ENCODE results near the gene PTPRT. TPM values are rescaled to one million over a fixed set of nuclear protein-coding genes. Genes with fewer than 3 reads are reported as not detected.

The PTPRT gene
- total RNA-seq, 1 experiment from 2014 or later = 0.13 TPM

DNA sequence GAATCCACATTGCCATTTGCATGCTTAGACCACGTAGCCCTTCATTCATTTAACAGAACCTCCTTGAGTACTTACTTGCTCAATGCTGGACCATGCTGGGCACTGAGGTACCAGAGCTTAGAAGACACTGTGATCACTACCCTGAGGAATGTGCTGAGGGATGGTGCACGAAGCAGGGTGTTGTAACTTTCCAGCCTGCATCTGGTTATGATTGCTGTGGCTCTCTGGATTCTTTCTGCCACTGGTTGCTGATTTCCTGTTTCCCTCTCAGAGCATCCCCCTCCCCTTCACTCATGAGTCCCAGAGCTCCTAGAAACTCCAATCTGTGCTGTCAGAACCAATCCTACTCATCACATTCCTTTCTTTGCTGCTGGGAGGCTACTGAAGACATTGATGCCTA is 537.4 kb downstream of the PTPRT start:
- no peak for DNase-seq

More for the DNA sequence above, 537.4 kb downstream of the PTPRT start:
- Histone ChIP-seq H3K18ac (ENCODE audit: insufficient read length, low read depth, low read length) (no peak overlapping the region), H2AFZ (ENCODE audit: low read length) (no peak overlapping the region), H3K79me1 (ENCODE audit: insufficient read depth, low read depth, low read length, poor library complexity, severe bottlenecking) (no peaks in the 10 kb centered on the region), H3K9ac (ENCODE audit: extremely low read depth, insufficient read length, low read length) (no peak overlapping the region), H4K91ac (ENCODE audit: insufficient read length, low read depth, low read length) (no peak overlapping the region), H4K8ac (replicated peaks; ENCODE audit: insufficient read length, low read depth, low read length) (no peak overlapping the region), H4K5ac (ENCODE audit: insufficient read length, low read depth, low read length) (no peak overlapping the region), H3K9me3 (ENCODE audit: control insufficient read depth, low read depth, low read length) (no peaks in the 10 kb centered on the region), H2BK5ac (ENCODE audit: insufficient read length, low read length) (no peak overlapping the region), H2BK12ac (ENCODE audit: insufficient read length, low read depth, low read length) (no peak overlapping the region), H3K4ac (ENCODE audit: low read depth, low read length) (no peak overlapping the region), H3K56ac (ENCODE audit: insufficient read length, low read depth, low read length) (no peak overlapping the region), H4K20me1 (ENCODE audit: control insufficient read depth, insufficient read depth, insufficient read length) (no peaks in the 10 kb centered on the region), H2AK5ac (ENCODE audit: insufficient read length, low read length) (no peak overlapping the region), H2BK15ac (ENCODE audit: low read depth, low read length) (no peak overlapping the region), H3K4me2 (ENCODE audit: insufficient read depth, insufficient read length, low read length) (no peak overlapping the region), H3K27ac (ENCODE audit: insufficient read length, low read depth, low read length) (no peak overlapping the region), H3T11ph (ENCODE audit: low read length) (no peak overlapping the region), H2BK120ac (ENCODE audit: low read depth, low read length, poor library complexity, severe bottlenecking) (no peak overlapping the region), H3K79me2 (ENCODE audit: insufficient read depth, low read length) (no peaks in the 10 kb centered on the region), H3K23me2 (ENCODE audit: insufficient read length, low read depth, low read length, poor library complexity, severe bottlenecking) (no peaks in the 10 kb centered on the region), H3K27me3 (ENCODE audit: insufficient read depth, low read length) (no peaks in the 10 kb centered on the region), H2BK20ac (ENCODE audit: low read depth, low read length, poor library complexity, severe bottlenecking) (no peak overlapping the region), H3K23ac (ENCODE audit: insufficient read length, low read depth, low read length) (no peak overlapping the region), H3K14ac (ENCODE audit: insufficient read depth, low read length) (no peak overlapping the region), H3K4me1 (ENCODE audit: insufficient read depth, low read length) (no peaks in the 10 kb centered on the region)
- Mint-ChIP-seq H3K36me3 (ENCODE audit: insufficient read depth in 1 of 3, low read depth in 3 of 3) (peaks cover 0 to 5% (median 4%) of the 10 kb centered on the region in 3 experiments; a peak in 4 of 7 replicates), H3K27ac (no peak overlapping the region), H3K27me3 (ENCODE audit: low read depth) (peaks cover 2% of the 10 kb centered on the region; the same call in 1 of the 2 replicates), H3K4me3 (no peak overlapping the region), H3K9me3 (peaks cover 3 to 4% of the 10 kb centered on the region in 2 experiments; a peak in 3 of 5 replicates), H3K4me1 (peaks cover 15% of the 10 kb centered on the region in 2 experiments)
- WGBS (ENCODE audit: extremely low coverage, insufficient read length, low lambda C conversion rate) = no CpG with 5 or more reads among the region's 2 CpGs
- TF ChIP-seq, protein P1, sequence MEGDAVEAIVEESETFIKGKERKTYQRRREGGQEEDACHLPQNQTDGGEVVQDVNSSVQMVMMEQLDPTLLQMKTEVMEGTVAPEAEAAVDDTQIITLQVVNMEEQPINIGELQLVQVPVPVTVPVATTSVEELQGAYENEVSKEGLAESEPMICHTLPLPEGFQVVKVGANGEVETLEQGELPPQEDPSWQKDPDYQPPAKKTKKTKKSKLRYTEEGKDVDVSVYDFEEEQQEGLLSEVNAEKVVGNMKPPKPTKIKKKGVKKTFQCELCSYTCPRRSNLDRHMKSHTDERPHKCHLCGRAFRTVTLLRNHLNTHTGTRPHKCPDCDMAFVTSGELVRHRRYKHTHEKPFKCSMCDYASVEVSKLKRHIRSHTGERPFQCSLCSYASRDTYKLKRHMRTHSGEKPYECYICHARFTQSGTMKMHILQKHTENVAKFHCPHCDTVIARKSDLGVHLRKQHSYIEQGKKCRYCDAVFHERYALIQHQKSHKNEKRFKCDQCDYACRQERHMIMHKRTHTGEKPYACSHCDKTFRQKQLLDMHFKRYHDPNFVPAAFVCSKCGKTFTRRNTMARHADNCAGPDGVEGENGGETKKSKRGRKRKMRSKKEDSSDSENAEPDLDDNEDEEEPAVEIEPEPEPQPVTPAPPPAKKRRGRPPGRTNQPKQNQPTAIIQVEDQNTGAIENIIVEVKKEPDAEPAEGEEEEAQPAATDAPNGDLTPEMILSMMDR (conservative IDR thresholded peaks at IDR 0.05) = no peak
